GM21381 (cell line): ENCODE results near the gene SPECC1.
"Not testable (repeated sequence)": the region's sequence is repeated elsewhere in the genome, so short reads cannot be mapped to it uniquely, and the experiment has no call there.

Experiments
- ATAC-seq: cut with Tn5 transposase; IDR thresholded peaks from one replicate; pipeline ENCODE4 v1.9.1; 2021; ENCODE audit warnings: mild to moderate bottlenecking, moderate library complexity; ENCODE audit not compliant: unreplicated experiment

The SPECC1 gene

GRCh38 chr17:20091174-20092029, 82.2 kb downstream of the SPECC1 start:
- no peak for ATAC-seq

- ATAC-seq = no peak
Measured at GRCh38 chr17:20092261-20092867, 83.2 kb downstream of the SPECC1 start.

- ATAC-seq = no peak
Measured at GRCh38 chr17:20092973-20093626, 83.9 kb downstream of the SPECC1 start.

- ATAC-seq = no peak
Measured at GRCh38 chr17:20094777-20095176, 85.6 kb downstream of the SPECC1 start.

GRCh38 chr17:20095336-20096080, 86.3 kb downstream of the SPECC1 start:
- ATAC-seq = no peak

- ATAC-seq = no peak
Measured at GRCh38 chr17:20096430-20096829, 87.3 kb downstream of the SPECC1 start.

- ATAC-seq = no peak
Measured at GRCh38 chr17:20097330-20097729, 88.2 kb downstream of the SPECC1 start.

GRCh38 chr17:20098314-20098713, 89.2 kb downstream of the SPECC1 start:
- ATAC-seq = no peak

GRCh38 chr17:20100806-20101205, 91.6 kb downstream of the SPECC1 start:
- not testable (repeated sequence) for ATAC-seq

GRCh38 chr17:20103454-20104446, 94.6 kb downstream of the SPECC1 start:
- no peak for ATAC-seq

GRCh38 chr17:20105539-20106280, 96.6 kb downstream of the SPECC1 start:
- no peak for ATAC-seq

- ATAC-seq = not testable (repeated sequence)
Measured at GRCh38 chr17:20106446-20106845, 97.3 kb downstream of the SPECC1 start.

- no peak for ATAC-seq
Measured at GRCh38 chr17:20109076-20109475, 99.9 kb downstream of the SPECC1 start.

GRCh38 chr17:20111538-20111937, 102.4 kb downstream of the SPECC1 start:
- ATAC-seq = no peak

- no peak for ATAC-seq
Measured at GRCh38 chr17:20114466-20114865, 105.3 kb downstream of the SPECC1 start.

- no peak for ATAC-seq
Measured at GRCh38 chr17:20116683-20117309, 107.6 kb downstream of the SPECC1 start.

- no peak for ATAC-seq
Measured at GRCh38 chr17:20118280-20118679, 109.1 kb downstream of the SPECC1 start.

- no peak for ATAC-seq
Measured at GRCh38 chr17:20120836-20121235, 111.7 kb downstream of the SPECC1 start.
